ENCODE measurements around the gene KAT6B. TPM values are rescaled to one million over a fixed set of nuclear protein-coding genes. Genes with fewer than 3 reads are reported as not detected.
"Not testable (repeated sequence)": the region's sequence is repeated elsewhere in the genome, so short reads cannot be mapped to it uniquely, and the experiment has no call there.

KAT6B gene
- total RNA-seq, result 10 to 100 TPM; 28.0 to 97.8 TPM

GRCh38 chr10:74826142-74827044 lies at the start of gene KAT6B:
Gene KAT6B, plus strand, starts transcription at chr10:74826600. Its CDS starts 16,258 bp downstream, at chr10:74842858.
- peaks cover 20% of the 10 kb centered on the region for H3K4me1 ChIP-seq (replicated peaks)
- H3K36me3 ChIP-seq, result no peaks in the 10 kb centered on the region
- TF ChIP-seq POLR2AphosphoS5 (IDR thresholded peaks at IDR 0.05), result peak; percentile 91
- peak in 1 of 4 experiments; percentile 50 for TF ChIP-seq CTCF (IDR thresholded peaks at IDR 0.05)
- TF ChIP-seq POLR2A (IDR thresholded peaks at IDR 0.05), result peak; percentile 69
- peak within 1 kb of the TSS; percentile 99 for H3K27ac ChIP-seq
- under 1% methylated on average over 47 of the region's 67 CpGs for WGBS
- DNase-seq (ENCODE audit: low spot score), result peak; percentile 100
- H3K27me3 ChIP-seq (replicated peaks; ENCODE audit: insufficient read depth), result no peaks in the 10 kb centered on the region
- intact Hi-C loops (cut with DNase I), result loop anchor here (5.0 kb wide), 2 partner anchors 106 to 286 kb away; partner anchors contain the start of gene SAMD8
- H3K9me3 ChIP-seq, result no peaks in the 10 kb centered on the region
- H3K4me3 ChIP-seq, result peak within 1 kb of the TSS; percentile 89 to 98

GRCh38 chr10:74778436-74779094 lies 47.8 kb upstream of the KAT6B start:
- no peaks in the 10 kb centered on the region for H3K27me3 ChIP-seq (replicated peaks; ENCODE audit: insufficient read depth)
- no peaks in the 10 kb centered on the region for H3K4me1 ChIP-seq (replicated peaks)
- no peak overlapping the region for H3K4me3 ChIP-seq
- no peak overlapping the region for H3K27ac ChIP-seq
- intact Hi-C loops (cut with DNase I), result no loop called here
- no peaks in the 10 kb centered on the region for H3K36me3 ChIP-seq
- 87% methylated on average over 12 of the region's 12 CpGs for WGBS
- no peaks in the 10 kb centered on the region for H3K9me3 ChIP-seq
- DNase-seq (ENCODE audit: low spot score), result no peak
- TF ChIP-seq POLR2AphosphoS5 (IDR thresholded peaks at IDR 0.05), result no peak
- TF ChIP-seq CTCF (IDR thresholded peaks at IDR 0.05), result no peak
- no peak for TF ChIP-seq POLR2A (IDR thresholded peaks at IDR 0.05)

- H3K4me1 ChIP-seq (replicated peaks); DNase-seq (ENCODE audit: low spot score); intact Hi-C loops (cut with DNase I); H3K36me3 ChIP-seq; H3K4me3 ChIP-seq; H3K9me3 ChIP-seq; H3K27ac ChIP-seq; H3K27me3 ChIP-seq (replicated peaks; ENCODE audit: insufficient read depth): not testable (repeated sequence)
- 96% methylated on average over 4 of the region's 4 CpGs for WGBS
Observed at GRCh38 chr10:74781870-74782269, 44.5 kb upstream of the KAT6B start.

- no peak for TF ChIP-seq POLR2A (IDR thresholded peaks at IDR 0.05)
- TF ChIP-seq POLR2AphosphoS5 (IDR thresholded peaks at IDR 0.05), result no peak
- TF ChIP-seq CTCF (IDR thresholded peaks at IDR 0.05), result no peak
- no peaks in the 10 kb centered on the region for H3K4me1 ChIP-seq (replicated peaks)
- no peaks in the 10 kb centered on the region for H3K36me3 ChIP-seq
- no peaks in the 10 kb centered on the region for H3K9me3 ChIP-seq
- no peak overlapping the region for H3K4me3 ChIP-seq
- H3K27me3 ChIP-seq (replicated peaks; ENCODE audit: insufficient read depth), result no peaks in the 10 kb centered on the region
- 89% methylated on average over 1 of the region's 1 CpG for WGBS
- intact Hi-C loops (cut with DNase I), result no loop called here
- DNase-seq (ENCODE audit: low spot score), result no peak
- H3K27ac ChIP-seq, result no peak overlapping the region
Observed at GRCh38 chr10:74784462-74784861, 41.9 kb upstream of the KAT6B start.

GRCh38 chr10:74786126-74786525 lies 40.3 kb upstream of the KAT6B start:
- Histone ChIP-seq H3K9me3 (no peaks in the 10 kb centered on the region), H3K27ac (no peak overlapping the region), H3K4me3 (no peak overlapping the region), H3K27me3 (replicated peaks; ENCODE audit: insufficient read depth) (no peaks in the 10 kb centered on the region), H3K4me1 (replicated peaks) (no peaks in the 10 kb centered on the region), H3K36me3 (no peaks in the 10 kb centered on the region)
- DNase-seq (ENCODE audit: low spot score), result peak; percentile 6
- TF ChIP-seq CTCF (IDR thresholded peaks at IDR 0.05), result no peak
- TF ChIP-seq POLR2AphosphoS5 (IDR thresholded peaks at IDR 0.05), result no peak
- TF ChIP-seq POLR2A (IDR thresholded peaks at IDR 0.05), result no peak
- WGBS, result 71% methylated on average over 4 of the region's 4 CpGs
- intact Hi-C loops (cut with DNase I), result no loop called here

Data from prostate gland (tissue), 2 donors.